Vagina (tissue), 2 donors: ENCODE results near the gene PLEKHG3. TPM values are rescaled to one million over a fixed set of nuclear protein-coding genes. Genes with fewer than 3 reads are reported as not detected.
"Not testable (repeated sequence)": the region's sequence is repeated elsewhere in the genome, so short reads cannot be mapped to it uniquely, and the experiment has no call there.

Experiments used
- DNase-seq, 2 donors: peaks; one replicate each; pipeline ENCODE4 v3.0.0-alpha.2; 2017; ENCODE audit errors: extremely low spot score in 2 of 2
- H3K27ac ChIP-seq: fragments of 200-600 bp; sonication (generic); one replicate; pipeline ENCODE4 v1.5.1; 2019
- H3K27me3 ChIP-seq: fragments of 200-600 bp; sonication (generic); one replicate; pipeline ENCODE4 v1.5.1; 2019
- H3K36me3 ChIP-seq, 2 donors: fragments of 200-600 bp; sonication (generic); one replicate each; pipeline ENCODE4 v1.5.1; 2017 to 2019
- H3K4me1 ChIP-seq: fragments of 200-600 bp; sonication (generic); one replicate; pipeline ENCODE4 v1.5.1; 2019
- H3K4me3 ChIP-seq, 2 donors: fragments of 200-600 bp; sonication (generic); 1 replicate in 1 of 2; 2 replicates in 1 of 2; pipeline ENCODE4 v1.5.1; 2016 to 2019
- H3K9me3 ChIP-seq: fragments of 200-600 bp; sonication (generic); one replicate; pipeline ENCODE4 v1.5.1; 2019
- CTCF ChIP-seq, 3 experiments: fragments of 450-650 bp in 2 of 3; fragments of 200-600 bp in 1 of 3; sonication (generic) in 1 of 3; IDR thresholded peaks; one replicate each; pipeline ENCODE4 v1.5.1; 2017 to 2019; ENCODE audit warnings: antibody characterized with exemption in 3 of 3, mild to moderate bottlenecking in 2 of 3, moderate library complexity in 2 of 3
- POLR2A ChIP-seq, 2 donors: fragments of 450-650 bp; IDR thresholded peaks; one replicate each; pipeline ENCODE4 v1.6.1; 2017; ENCODE audit warnings: antibody characterized with exemption in 2 of 2, mild to moderate bottlenecking in 2 of 2, moderate library complexity in 2 of 2
- POLR2AphosphoS5 ChIP-seq, 2 donors: sonication (generic); formaldehyde crosslinking; IDR thresholded peaks; one replicate each; pipeline ENCODE4 v1.9.0; 2017; ENCODE audit warnings: antibody characterized with exemption in 2 of 2, mild to moderate bottlenecking in 2 of 2, low read depth in 1 of 2; ENCODE audit not compliant: insufficient read depth in 1 of 2
- intact Hi-C: fragments of 100-400 bp; cut with DNase I; formaldehyde crosslinking; loops from one replicate; pipeline ENCODE4 v1.15.1; 2023
- total RNA-seq: library from RNA; depleted of rRNA; stranded (reverse); fragments of >200 nt; gene quantifications from one replicate; pipeline ENCODE4 v1.2.3, GENCODE V29; 2016

The PLEKHG3 gene
- total RNA-seq, 1 donor from 2014 or later: 50.1 TPM

DNA sequence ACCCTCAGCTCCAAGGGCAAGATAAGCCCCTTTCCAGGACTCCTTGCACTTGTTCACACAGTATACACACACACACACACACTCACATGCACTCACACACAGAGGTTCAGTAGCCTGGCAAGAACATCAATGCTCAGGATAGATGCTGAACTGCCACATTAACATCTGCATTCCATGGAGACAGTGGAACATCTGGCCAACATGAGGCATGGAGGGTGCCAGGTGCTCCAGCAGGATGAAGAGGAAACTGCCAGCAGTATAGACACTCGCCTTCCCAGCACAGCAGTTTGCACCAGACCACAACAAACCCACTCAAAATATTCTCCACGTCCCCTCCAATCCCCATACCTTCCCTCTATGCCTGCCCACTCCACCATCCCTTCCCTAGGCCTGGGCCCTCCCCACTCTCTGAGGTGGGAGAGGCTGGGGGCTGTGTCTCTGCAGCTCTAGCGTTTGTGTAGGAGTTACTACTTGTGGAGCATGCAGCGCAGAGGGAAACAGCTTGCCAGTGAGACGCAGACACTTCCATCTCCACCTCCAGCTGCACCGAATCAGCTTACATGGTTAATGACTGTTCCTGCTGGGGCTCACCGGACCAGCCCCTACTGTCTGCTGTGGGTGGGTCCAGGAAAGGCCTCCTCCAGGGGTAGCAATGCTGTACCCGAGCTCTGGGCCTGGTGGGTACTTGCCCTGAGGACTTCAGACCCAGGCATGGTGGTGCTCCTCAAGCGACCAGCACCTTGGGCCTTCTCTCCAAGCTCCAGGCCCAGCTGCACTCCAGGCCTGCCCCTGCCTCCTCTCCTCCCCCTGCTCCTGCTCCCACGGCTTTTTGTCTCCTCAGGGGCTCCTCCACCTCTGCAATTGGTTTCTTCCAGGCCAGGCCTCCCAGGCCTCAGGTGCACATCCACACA is 18.6 kb upstream of the PLEKHG3 start:
- Histone ChIP-seq H3K4me1 (peaks cover 30% of the 10 kb centered on the region), H3K9me3 (no peaks in the 10 kb centered on the region)
- intact Hi-C loops: no loop called here

GRCh38 chr14:64686282-64686615 is 18.0 kb upstream of the PLEKHG3 start:
- no peak overlapping the region for H3K4me3 ChIP-seq
- no peaks in the 10 kb centered on the region for H3K9me3 ChIP-seq
- peaks cover 24% of the 10 kb centered on the region for H3K4me1 ChIP-seq
- DNase-seq: no peak
- intact Hi-C loops: no loop called here
- TF ChIP-seq POLR2AphosphoS5 (IDR thresholded peaks at IDR 0.05; ENCODE audit: insufficient read depth in 1 of 2, low read depth in 1 of 2): no peak
- TF ChIP-seq POLR2A (IDR thresholded peaks at IDR 0.05): no peak
- TF ChIP-seq CTCF (IDR thresholded peaks at IDR 0.05): no peak
- H3K27me3 ChIP-seq: no peaks in the 10 kb centered on the region
- H3K27ac ChIP-seq: no peak overlapping the region
- H3K36me3 ChIP-seq: no peaks in the 10 kb centered on the region

More for the DNA sequence above, 18.6 kb upstream of the PLEKHG3 start:
- no peak overlapping the region for H3K27ac ChIP-seq
- TF ChIP-seq POLR2A (IDR thresholded peaks at IDR 0.05) (no peak), CTCF (IDR thresholded peaks at IDR 0.05) (no peak), POLR2AphosphoS5 (IDR thresholded peaks at IDR 0.05; ENCODE audit: insufficient read depth in 1 of 2, low read depth in 1 of 2) (no peak)
- DNase-seq: peak in 1 of 2 donors; percentile 84
- H3K36me3 ChIP-seq: no peaks in the 10 kb centered on the region
- no peak overlapping the region for H3K4me3 ChIP-seq
- no peaks in the 10 kb centered on the region for H3K27me3 ChIP-seq

GRCh38 chr14:64688031-64688430 is 16.2 kb upstream of the PLEKHG3 start:
- Histone ChIP-seq H3K27me3 (no peaks in the 10 kb centered on the region), H3K4me1 (peaks cover 6% of the 10 kb centered on the region), H3K4me3 (no peak overlapping the region), H3K27ac (no peak overlapping the region), H3K36me3 (no peaks in the 10 kb centered on the region), H3K9me3 (no peaks in the 10 kb centered on the region)
- TF ChIP-seq POLR2AphosphoS5 (IDR thresholded peaks at IDR 0.05; ENCODE audit: insufficient read depth in 1 of 2, low read depth in 1 of 2): no peak
- no peak for TF ChIP-seq POLR2A (IDR thresholded peaks at IDR 0.05)
- TF ChIP-seq CTCF (IDR thresholded peaks at IDR 0.05): no peak
- intact Hi-C loops: no loop called here
- no peak for DNase-seq

- intact Hi-C loops: no loop called here
- Histone ChIP-seq H3K27me3 (no peaks in the 10 kb centered on the region), H3K27ac (no peak overlapping the region), H3K4me3 (no peak overlapping the region), H3K36me3 (no peaks in the 10 kb centered on the region), H3K9me3 (no peaks in the 10 kb centered on the region), H3K4me1 (peaks cover 5% of the 10 kb centered on the region)
- TF ChIP-seq CTCF (IDR thresholded peaks at IDR 0.05) (no peak), POLR2AphosphoS5 (IDR thresholded peaks at IDR 0.05; ENCODE audit: insufficient read depth in 1 of 2, low read depth in 1 of 2) (no peak), POLR2A (IDR thresholded peaks at IDR 0.05) (no peak)
- DNase-seq: no peak
Measured at GRCh38 chr14:64688811-64689281, 15.4 kb upstream of the PLEKHG3 start.

DNA sequence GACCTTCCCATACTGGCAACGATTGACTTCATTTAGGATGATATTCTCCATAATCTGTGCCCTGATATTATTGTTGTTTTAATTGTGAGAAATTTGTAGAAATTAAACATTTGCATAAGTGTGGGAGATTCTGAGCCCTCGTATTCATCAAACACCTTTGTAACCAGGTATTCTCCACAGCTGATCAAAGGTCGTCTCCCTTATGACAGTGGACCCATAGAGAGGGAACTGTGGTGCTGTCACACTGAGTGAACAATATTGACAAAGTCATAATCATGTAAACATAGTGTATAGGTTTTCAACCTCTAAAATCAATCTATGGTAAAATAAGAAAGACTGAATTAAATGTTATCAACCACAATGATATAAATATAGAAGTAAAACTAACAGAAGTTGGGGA is 14.9 kb upstream of the PLEKHG3 start:
- no peaks in the 10 kb centered on the region for H3K36me3 ChIP-seq

DNA sequence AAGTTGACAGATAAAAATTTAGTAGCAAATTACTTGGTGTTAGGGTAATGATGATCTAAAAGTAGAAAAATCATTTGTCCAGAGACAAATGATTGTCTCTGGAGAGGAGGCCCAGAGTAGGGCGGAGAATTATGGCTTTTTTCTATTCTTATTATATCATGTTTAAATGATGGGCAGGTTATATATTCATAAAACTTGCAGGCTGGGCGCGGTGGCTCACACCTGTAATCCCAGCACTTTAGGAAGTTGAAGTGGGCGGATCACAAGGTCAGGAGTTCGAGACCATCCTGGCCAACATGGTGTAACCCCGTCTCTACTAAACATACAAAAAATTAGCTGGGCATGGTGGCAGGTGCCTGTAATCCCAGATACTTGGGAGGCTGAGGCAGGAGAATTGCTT is 13.6 kb upstream of the PLEKHG3 start:
- H3K36me3 ChIP-seq, H3K4me3 ChIP-seq, H3K9me3 ChIP-seq, H3K27me3 ChIP-seq, intact Hi-C loops, H3K4me1 ChIP-seq, DNase-seq, H3K27ac ChIP-seq: not testable (repeated sequence)

More for the DNA sequence above, 14.9 kb upstream of the PLEKHG3 start:
- TF ChIP-seq POLR2A (IDR thresholded peaks at IDR 0.05) (no peak), CTCF (IDR thresholded peaks at IDR 0.05) (no peak), POLR2AphosphoS5 (IDR thresholded peaks at IDR 0.05; ENCODE audit: insufficient read depth in 1 of 2, low read depth in 1 of 2) (no peak)
- H3K9me3 ChIP-seq: no peaks in the 10 kb centered on the region
- peaks cover under 1% of the 10 kb centered on the region for H3K4me1 ChIP-seq
- no peak overlapping the region for H3K4me3 ChIP-seq
- no peaks in the 10 kb centered on the region for H3K27me3 ChIP-seq
- intact Hi-C loops: no loop called here
- no peak overlapping the region for H3K27ac ChIP-seq
- DNase-seq: no peak
